Left ventricle myocardium inferior (tissue), 1 donor: ENCODE measurements around the gene RRP7A. TPM values are rescaled to one million over a fixed set of nuclear protein-coding genes. Genes with fewer than 3 reads are reported as not detected.
"Not testable (repeated sequence)": the region's sequence is repeated elsewhere in the genome, so short reads cannot be mapped to it uniquely, and the experiment has no call there.

Experiments
- DNase-seq: peaks from one replicate; pipeline ENCODE4 v3.0.0-alpha.2; 2020
- H3K27ac ChIP-seq: fragments of 200-600 bp; replicated peaks from 2 replicates; pipeline ENCODE4 v1.8.0; 2021
- H3K27me3 ChIP-seq: fragments of 200-600 bp; 2 replicates; pipeline ENCODE4 v1.8.0; 2021; ENCODE audit warnings: low read depth
- H3K36me3 ChIP-seq: fragments of 200-600 bp; 2 replicates; pipeline ENCODE4 v1.8.0; 2021
- H3K4me1 ChIP-seq: fragments of 200-600 bp; 2 replicates; pipeline ENCODE4 v1.8.0; 2021
- H3K4me3 ChIP-seq: fragments of 200-600 bp; 2 replicates; pipeline ENCODE4 v1.8.0; 2021; ENCODE audit warnings: mild to moderate bottlenecking, moderate library complexity
- H3K9me3 ChIP-seq: fragments of 200-600 bp; replicated peaks from 2 replicates; pipeline ENCODE4 v1.8.0; 2021
- CTCF ChIP-seq: fragments of 200-600 bp; IDR thresholded peaks from 2 replicates; pipeline ENCODE4 v1.8.0; 2021; ENCODE audit warnings: antibody characterized with exemption, mild to moderate bottlenecking, borderline replicate concordance
- intact Hi-C: fragments of 100-400 bp; cut with micrococcal nuclease; formaldehyde crosslinking; loops from one replicate; pipeline ENCODE4 v1.11.0; 2022
- total RNA-seq: library from RNA; stranded (reverse); fragmentation: NEBNext Ultra II Directional; extraction: Animal tissue kit (Norgen Biotek cat#: 25700); gene quantifications from one replicate; pipeline ENCODE4 v1.2.1, GENCODE V29; 2021
- donor health status: DM: no; HTN: yes; CAD: no; lungs with severe emphysema.

Gene RRP7A
- total RNA-seq, 1 donor from 2014 or later: 15.8 TPM

- Histone ChIP-seq H3K4me1 (no peaks in the 10 kb centered on the region), H3K27ac (no peak overlapping the region), H3K36me3 (no peaks in the 10 kb centered on the region), H3K4me3 (no peak overlapping the region), H3K9me3 (no peaks in the 10 kb centered on the region), H3K27me3 (no peaks in the 10 kb centered on the region)
- TF ChIP-seq CTCF: no peak
- intact Hi-C loops: no loop called here
- no peak for DNase-seq
Measured at GRCh38 chr22:42493393-42493792, 26.2 kb downstream of the RRP7A start.

- H3K4me1 ChIP-seq: no peaks in the 10 kb centered on the region
- TF ChIP-seq CTCF: no peak
- no peaks in the 10 kb centered on the region for H3K36me3 ChIP-seq
- no peaks in the 10 kb centered on the region for H3K27me3 ChIP-seq
- DNase-seq: no peak
- H3K4me3 ChIP-seq: no peak overlapping the region
- no peak overlapping the region for H3K27ac ChIP-seq
- H3K9me3 ChIP-seq: no peaks in the 10 kb centered on the region
- intact Hi-C loops: no loop called here
Measured at GRCh38 chr22:42492323-42492690, 27.3 kb downstream of the RRP7A start.

- no peak overlapping the region for H3K27ac ChIP-seq
- H3K27me3 ChIP-seq: peaks cover 4% of the 10 kb centered on the region
- no peaks in the 10 kb centered on the region for H3K9me3 ChIP-seq
- intact Hi-C loops: no loop called here
- H3K4me3 ChIP-seq: no peak overlapping the region
- no peak for DNase-seq
- no peaks in the 10 kb centered on the region for H3K36me3 ChIP-seq
- H3K4me1 ChIP-seq: no peaks in the 10 kb centered on the region
- no peak for TF ChIP-seq CTCF
Measured at GRCh38 chr22:42490243-42490832, 29.3 kb downstream of the RRP7A start.

- intact Hi-C loops: no loop called here
- Histone ChIP-seq H3K9me3 (no peaks in the 10 kb centered on the region), H3K36me3 (no peaks in the 10 kb centered on the region), H3K4me1 (no peaks in the 10 kb centered on the region), H3K27me3 (peaks cover 14% of the 10 kb centered on the region), H3K4me3 (no peak overlapping the region), H3K27ac (no peak overlapping the region)
- no peak for TF ChIP-seq CTCF
- DNase-seq: no peak
Measured at GRCh38 chr22:42489000-42489399, 30.6 kb downstream of the RRP7A start.

- Histone ChIP-seq H3K4me3 (no peak overlapping the region), H3K27me3 (peaks cover 31% of the 10 kb centered on the region), H3K4me1 (no peaks in the 10 kb centered on the region), H3K9me3 (no peaks in the 10 kb centered on the region), H3K36me3 (no peaks in the 10 kb centered on the region), H3K27ac (no peak overlapping the region)
- no peak for DNase-seq
- intact Hi-C loops: no loop called here
- TF ChIP-seq CTCF: no peak
Measured at GRCh38 chr22:42484506-42484905, 35.1 kb downstream of the RRP7A start.

GRCh38 chr22:42483610-42484223, 35.9 kb downstream of the RRP7A start:
- H3K9me3 ChIP-seq, H3K27ac ChIP-seq, H3K4me1 ChIP-seq, DNase-seq, H3K36me3 ChIP-seq, intact Hi-C loops, H3K4me3 ChIP-seq: not testable (repeated sequence)
- peaks cover 31% of the 10 kb centered on the region for H3K27me3 ChIP-seq
